GM18508 (cell line): ENCODE data around the gene F8.
A peak's percentile ranks its signal among the peaks of the same experiment; 100 is the strongest.
"Not testable (repeated sequence)": the region's sequence is repeated elsewhere in the genome, so short reads cannot be mapped to it uniquely, and the experiment has no call there.

Experiments
- ATAC-seq: cut with Tn5 transposase; IDR thresholded peaks from one replicate; pipeline ENCODE4 v1.9.1; 2021; ENCODE audit warnings: moderate number of reproducible peaks; ENCODE audit not compliant: insufficient read depth, unreplicated experiment

The F8 gene

GRCh38 chrX:154988719-154989118 lies 33.8 kb downstream of the F8 start:
- ATAC-seq: no peak

DNA sequence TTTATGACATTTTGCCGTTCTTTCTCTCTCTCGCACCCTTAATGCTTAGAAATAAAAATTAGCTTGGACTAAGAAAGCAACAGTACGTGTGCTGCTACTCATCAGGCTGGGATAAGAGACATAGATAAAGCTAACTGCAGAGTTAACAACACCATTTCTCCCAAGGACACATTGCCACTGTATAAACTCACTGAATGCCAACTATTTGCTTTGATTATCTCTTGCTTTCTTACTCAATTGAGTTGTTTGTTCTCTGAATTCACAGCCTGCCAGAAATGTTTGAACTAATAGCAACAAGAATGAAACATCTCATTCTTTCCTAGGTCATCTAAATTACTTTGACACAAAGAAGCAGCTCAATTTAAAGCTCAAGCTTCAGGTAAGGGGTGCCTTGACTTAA lies 34.6 kb downstream of the F8 start:
- no peak for ATAC-seq

DNA sequence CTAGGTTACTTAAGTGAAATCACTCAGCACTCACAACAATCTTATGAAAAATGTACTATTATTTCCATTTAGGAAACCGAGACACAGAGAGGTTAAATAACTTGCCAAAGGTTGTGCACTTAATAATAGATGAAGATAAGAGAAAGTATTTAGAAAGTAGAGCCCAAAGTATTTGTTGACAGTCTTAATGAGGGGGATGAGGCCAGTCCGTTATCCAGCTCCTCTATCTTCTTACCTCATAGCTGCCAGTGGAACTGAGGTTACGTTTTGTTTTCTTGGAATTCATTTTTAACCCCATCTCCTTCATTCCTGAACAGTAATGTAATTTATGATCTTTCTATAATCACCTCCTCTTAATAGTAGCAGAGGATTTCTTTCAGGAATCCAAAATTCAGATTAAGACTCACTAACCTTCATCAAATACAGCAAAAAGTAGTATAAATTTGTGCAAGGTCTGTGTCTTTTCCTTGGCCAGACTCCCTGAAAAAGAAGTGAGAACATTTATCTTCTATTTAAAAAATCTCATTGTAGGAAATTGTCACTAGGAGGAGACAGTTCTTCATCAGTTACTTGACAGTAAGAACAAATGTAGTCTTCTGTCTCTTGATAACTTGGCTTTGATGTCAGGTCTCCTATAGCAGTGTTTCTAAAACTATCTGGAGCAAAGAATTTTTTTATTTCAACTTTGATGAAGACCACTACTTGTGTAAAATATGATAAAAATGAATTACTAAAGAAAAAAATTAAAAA lies 35.5 kb downstream of the F8 start:
- no peak for ATAC-seq

DNA sequence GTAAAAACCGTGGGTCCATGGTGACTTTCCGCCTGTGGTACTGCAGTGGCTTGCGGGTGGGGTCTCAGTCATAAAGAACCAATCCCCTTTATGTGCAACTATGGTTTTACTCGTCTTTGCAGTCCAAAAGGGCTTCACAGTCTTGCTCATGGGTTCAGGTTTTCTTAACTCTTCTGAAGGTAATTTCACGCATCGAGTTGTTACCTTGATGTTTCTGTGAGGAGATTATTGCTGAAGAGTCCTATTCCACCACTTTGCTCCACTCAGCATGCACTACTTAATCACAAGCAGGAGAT lies 41.5 kb downstream of the F8 start:
- no peak for ATAC-seq

GRCh38 chrX:154980330-154981115 lies 42.0 kb downstream of the F8 start:
- ATAC-seq: peak; percentile 95

- no peak for ATAC-seq
Observed at GRCh38 chrX:154979629-154980028, 42.9 kb downstream of the F8 start.

- ATAC-seq: no peak
Observed at GRCh38 chrX:154968353-154968752, 54.2 kb downstream of the F8 start.

DNA sequence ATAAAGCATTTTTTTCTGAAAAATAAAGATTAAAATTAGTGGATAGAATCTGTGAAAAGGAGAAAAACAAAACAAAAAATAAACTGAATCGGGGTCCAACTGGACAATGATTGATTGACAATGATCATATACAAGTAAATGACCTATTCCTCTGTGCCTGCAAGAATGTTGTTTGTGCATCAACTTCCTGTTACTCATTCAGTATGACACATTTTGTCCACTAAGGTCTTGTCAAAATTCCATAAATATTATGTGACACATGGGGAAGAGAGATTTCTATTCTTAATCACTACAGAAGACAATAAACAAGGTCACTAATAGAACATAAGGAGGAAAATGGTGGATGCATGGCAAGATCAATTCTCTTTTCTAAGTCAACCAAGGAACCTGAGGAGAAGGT lies 54.9 kb downstream of the F8 start:
- ATAC-seq: no peak

DNA sequence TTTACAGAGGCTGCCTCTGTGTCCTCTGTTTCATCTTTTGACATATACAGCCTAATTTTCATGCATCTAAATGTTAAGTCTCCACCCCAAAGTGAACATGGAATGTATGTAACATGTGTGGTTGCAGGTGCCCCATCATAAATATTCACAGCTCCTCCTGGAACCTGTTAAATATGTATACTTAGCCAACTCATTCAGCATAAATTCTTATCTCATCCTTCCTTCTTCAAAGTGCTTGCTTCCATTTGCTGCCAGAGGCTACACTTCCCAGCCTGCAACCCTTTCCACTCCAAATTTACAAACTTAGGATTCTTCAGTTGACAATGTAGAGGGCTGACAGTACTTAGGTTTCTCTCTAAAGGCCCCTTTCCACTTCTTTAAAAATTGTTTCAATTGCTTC lies 60.6 kb downstream of the F8 start:
- ATAC-seq: no peak

GRCh38 chrX:154955799-154956198 lies 66.7 kb downstream of the F8 start:
- ATAC-seq: not testable (repeated sequence)

- not testable (repeated sequence) for ATAC-seq
Observed at GRCh38 chrX:154939265-154939664, 83.3 kb downstream of the F8 start.

- not testable (repeated sequence) for ATAC-seq
Observed at GRCh38 chrX:154924771-154925170, 97.8 kb downstream of the F8 start.

- ATAC-seq: no peak
Observed at GRCh38 chrX:154918060-154918483, 104.5 kb downstream of the F8 start.

DNA sequence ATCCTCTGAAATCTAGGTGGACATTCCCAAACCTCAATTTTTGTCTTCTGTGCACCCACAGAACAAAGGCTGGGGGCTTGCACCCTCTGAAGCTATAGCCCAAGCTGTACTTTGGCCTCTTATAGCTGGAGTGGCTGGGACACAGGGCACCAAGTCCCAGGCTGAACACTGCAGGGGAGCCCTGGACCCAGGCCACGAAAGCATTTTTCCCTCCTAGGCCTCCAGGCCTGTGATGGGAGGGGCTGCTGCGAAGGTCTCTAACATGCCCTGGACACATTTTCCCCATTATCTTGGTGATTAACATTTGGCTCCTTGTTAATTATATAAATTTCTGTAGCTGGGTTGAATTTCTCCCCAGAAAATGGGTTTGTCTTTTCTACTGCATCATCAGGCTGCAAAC lies 108.5 kb downstream of the F8 start:
- ATAC-seq: no peak

- not testable (repeated sequence) for ATAC-seq
Observed at GRCh38 chrX:154910528-154910927, 112.0 kb downstream of the F8 start.

DNA sequence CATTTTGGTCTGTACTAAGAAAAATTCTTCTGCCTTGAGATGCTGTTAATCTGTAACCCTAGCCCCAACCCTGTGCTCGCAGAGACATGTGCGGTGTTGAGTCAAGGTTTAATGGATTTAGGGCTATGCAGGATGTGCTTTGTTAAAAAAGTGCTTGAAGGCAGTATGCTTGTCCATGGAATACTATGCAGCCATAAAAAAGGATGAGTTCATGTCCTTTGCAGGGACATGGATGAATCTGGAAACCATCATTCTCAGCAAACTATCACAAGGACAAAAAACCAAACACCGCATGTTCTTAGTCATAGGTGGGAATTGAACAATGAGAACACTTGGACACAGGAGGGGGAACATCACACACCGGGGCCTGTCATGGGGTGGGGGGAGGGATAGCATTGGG lies 112.5 kb downstream of the F8 start:
- not testable (repeated sequence) for ATAC-seq

- ATAC-seq: no peak
Observed at GRCh38 chrX:154908821-154909220, 113.7 kb downstream of the F8 start.

GRCh38 chrX:154902408-154902807 lies 120.1 kb downstream of the F8 start:
- ATAC-seq: no peak

GRCh38 chrX:154900323-154900722 lies 122.2 kb downstream of the F8 start:
- ATAC-seq: no peak

DNA sequence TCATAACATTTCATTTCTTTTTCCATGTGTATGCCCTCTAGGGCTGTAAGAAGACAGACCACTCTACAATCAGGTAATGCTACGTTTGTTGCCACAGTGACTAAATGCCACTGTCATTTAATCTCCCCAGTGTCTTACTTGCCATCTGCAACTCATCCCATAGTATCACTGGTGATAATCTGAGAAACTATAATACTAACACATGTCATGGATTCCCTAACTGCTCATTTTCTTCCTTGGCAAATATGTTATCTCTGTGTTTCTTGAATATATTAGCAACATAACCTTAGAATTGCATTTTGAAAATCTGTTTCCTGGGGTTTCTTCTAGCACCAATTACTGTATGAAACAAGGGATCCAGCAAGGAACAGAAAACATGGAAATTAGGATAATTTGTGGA lies 130.2 kb downstream of the F8 start:
- ATAC-seq: no peak

DNA sequence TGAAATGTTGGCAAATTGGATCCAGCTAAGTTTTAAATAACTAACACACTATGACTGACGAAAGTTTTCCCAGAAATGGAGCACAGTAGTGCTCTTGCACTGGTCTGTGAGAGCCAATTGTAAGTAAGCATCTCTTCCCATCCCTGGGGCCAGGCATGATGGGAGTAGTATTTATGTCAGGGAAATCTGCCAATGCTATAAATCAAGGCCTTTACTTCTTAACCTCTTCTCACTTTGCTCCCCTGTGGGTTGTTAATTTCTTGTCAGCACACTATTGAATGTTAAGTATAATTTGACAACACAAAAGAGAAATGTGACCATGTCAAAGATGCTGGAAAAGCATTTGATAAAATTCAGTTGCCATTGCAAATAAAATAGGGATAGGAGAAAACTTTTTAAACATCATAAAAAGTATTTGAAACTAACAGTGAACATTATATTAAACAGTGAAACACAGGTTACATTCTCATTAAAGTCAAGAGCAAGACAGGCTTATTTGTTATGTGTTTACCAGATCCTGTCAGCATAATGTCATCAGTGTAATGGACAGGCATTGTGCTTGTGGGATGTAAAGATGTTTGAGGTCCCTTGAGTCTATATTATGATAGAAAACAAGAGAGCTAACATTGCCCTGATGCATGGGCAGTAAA lies 131.4 kb downstream of the F8 start:
- no peak for ATAC-seq
